COLO668 (cell line): ENCODE data around the gene SAMD4A.
"Not testable (repeated sequence)": the region's sequence is repeated elsewhere in the genome, so short reads cannot be mapped to it uniquely, and the experiment has no call there.

ENCODE experiments used
- DNase-seq: peaks from one replicate; lab custom pipeline; 2025; ENCODE audit not compliant: unreplicated experiment; lab: John Stamatoyannopoulos, UW

The SAMD4A gene

GRCh38 chr14:54753396-54753795 is 186.5 kb downstream of the SAMD4A start:
- DNase-seq = not testable (repeated sequence)

- no peak for DNase-seq
These were observed 187.2 kb downstream of the SAMD4A start for GRCh38 chr14:54754116-54754622.

GRCh38 chr14:54754623-54755386 is 187.9 kb downstream of the SAMD4A start:
- no peak for DNase-seq

GRCh38 chr14:54756656-54757392 is 189.9 kb downstream of the SAMD4A start:
- no peak for DNase-seq

- DNase-seq = no peak
These were observed 191.1 kb downstream of the SAMD4A start for GRCh38 chr14:54758041-54758440.

GRCh38 chr14:54759982-54760585 is 193.2 kb downstream of the SAMD4A start:
- DNase-seq = no peak

GRCh38 chr14:54760866-54761575 is 194.1 kb downstream of the SAMD4A start:
- no peak for DNase-seq

- no peak for DNase-seq
These were observed 194.9 kb downstream of the SAMD4A start for GRCh38 chr14:54761835-54762234.

- DNase-seq = no peak
These were observed 195.4 kb downstream of the SAMD4A start for GRCh38 chr14:54762296-54762695.

GRCh38 chr14:54763761-54764160 is 196.8 kb downstream of the SAMD4A start:
- no peak for DNase-seq

- no peak for DNase-seq
These were observed 199.6 kb downstream of the SAMD4A start for GRCh38 chr14:54766276-54767138.

GRCh38 chr14:54767139-54767431 is 200.2 kb downstream of the SAMD4A start:
- no peak for DNase-seq

- no peak for DNase-seq
These were observed 200.5 kb downstream of the SAMD4A start for GRCh38 chr14:54767450-54767849.

- DNase-seq = no peak
These were observed 201.7 kb downstream of the SAMD4A start for GRCh38 chr14:54768501-54769129.

GRCh38 chr14:54769951-54770863 is 203.3 kb downstream of the SAMD4A start:
- no peak for DNase-seq

GRCh38 chr14:54771411-54772027 is 204.6 kb downstream of the SAMD4A start:
- no peak for DNase-seq

GRCh38 chr14:54772451-54772881 is 205.5 kb downstream of the SAMD4A start:
- DNase-seq = no peak
